ENCODE results near the gene TELO2.

TELO2 gene

DNA sequence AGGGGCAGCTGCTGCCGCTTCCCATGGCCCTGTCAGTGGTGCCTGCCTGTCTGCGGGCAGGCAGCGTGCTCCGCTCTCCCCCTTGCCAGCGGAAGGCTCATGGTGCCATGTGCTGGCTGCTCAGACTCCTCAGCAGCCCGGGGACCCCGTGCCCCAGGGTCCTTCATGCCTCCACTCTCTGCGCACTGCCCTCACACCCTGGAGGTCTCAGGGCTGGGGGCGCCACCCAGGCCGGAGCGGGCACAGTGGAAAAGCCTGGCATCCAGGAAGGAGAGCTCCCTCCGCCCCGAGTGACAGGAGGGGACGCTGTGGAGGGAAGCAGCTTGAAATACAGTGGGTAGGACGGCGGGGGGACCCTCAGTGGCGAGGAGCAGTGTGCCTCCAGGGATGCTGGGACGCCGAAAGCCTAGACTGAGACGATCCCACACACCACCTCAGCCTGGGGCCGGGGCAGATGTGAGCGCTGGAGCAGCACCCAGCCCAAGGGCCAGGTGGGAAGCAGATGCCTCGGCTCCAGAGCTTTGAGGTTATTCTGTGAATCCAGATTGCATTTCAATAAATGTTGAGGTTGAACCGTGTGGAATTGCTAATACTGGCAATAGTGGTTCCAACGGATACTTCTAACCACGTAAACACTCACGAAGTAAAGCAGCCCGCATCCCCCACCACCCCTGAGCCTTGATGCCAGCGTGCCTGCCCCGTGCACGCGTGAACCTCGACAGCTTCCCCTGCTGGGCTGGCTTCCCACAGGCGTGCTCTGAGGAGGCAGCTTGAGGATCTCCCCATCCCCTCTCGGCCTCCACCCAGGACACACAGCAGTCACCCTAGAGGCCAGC lies 46.8 kb downstream of the TELO2 start:
- DNase-seq: no peak

GRCh38 chr16:1540556-1540855 lies 47.3 kb downstream of the TELO2 start:
- DNase-seq: no peak

GRCh38 chr16:1541293-1542165 lies 48.4 kb downstream of the TELO2 start:
- no peak for DNase-seq

DNA sequence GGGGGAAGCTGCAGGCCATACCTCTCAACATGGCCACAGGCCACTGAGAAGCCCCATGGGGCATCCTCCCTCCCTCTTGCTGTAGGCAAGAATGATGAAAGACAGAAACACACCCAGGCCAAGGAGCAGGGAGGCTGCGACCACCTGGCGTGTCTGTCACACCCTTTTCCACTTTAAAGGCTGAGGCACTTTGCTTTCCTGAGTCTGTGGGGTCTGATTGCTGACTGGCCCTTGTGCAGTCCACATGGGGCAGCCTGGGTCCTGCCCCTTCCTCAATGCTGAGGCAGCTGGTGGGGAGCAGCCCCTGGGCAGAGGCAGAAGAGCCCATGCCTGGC lies 49.0 kb downstream of the TELO2 start:
- DNase-seq: no peak

GRCh38 chr16:1542533-1542932 lies 49.4 kb downstream of the TELO2 start:
- no peak for DNase-seq

DNA sequence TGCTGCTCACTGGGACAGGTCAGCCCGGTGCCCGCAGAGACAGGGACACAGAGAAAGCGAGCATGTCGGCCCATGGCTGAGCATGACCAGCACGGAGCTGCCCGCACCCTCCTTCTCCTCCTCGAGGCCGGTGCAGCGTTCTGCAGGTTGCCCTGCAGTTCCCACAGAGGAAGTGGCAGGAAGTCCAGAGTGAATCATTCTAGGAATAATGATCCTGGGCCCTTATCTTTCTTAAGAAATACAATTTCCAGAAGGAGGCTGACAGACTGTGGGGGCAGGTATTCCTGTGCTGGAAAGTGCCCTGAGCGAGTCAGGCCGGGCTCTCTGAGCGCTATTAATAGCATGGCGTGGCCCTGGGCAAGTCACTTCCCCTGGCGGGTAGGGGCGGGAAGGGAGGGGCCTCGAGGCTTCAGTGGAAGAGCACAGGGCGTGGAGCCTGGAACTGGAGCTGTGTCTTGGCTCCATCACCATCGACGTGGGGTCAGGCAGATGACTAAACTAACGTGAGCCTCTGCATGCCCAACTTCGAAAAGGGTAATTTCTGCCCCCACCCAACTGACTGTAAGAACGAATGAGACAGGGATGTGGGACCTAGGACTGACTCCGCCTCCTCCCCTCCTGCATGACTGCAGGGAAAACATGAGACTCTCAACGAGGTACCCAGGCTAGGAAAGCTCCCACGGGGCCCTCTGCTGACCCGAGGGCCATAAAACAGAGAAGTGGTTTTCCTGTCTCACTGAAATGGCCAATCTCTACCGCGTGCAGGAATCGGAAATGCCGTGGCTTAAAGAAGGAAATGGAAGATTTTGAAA lies 50.1 kb downstream of the TELO2 start:
- DNase-seq: peak in 1 of 2 experiments; percentile 15

- DNase-seq: no peak
These were observed 52.2 kb downstream of the TELO2 start for GRCh38 chr16:1545044-1546040.

DNA sequence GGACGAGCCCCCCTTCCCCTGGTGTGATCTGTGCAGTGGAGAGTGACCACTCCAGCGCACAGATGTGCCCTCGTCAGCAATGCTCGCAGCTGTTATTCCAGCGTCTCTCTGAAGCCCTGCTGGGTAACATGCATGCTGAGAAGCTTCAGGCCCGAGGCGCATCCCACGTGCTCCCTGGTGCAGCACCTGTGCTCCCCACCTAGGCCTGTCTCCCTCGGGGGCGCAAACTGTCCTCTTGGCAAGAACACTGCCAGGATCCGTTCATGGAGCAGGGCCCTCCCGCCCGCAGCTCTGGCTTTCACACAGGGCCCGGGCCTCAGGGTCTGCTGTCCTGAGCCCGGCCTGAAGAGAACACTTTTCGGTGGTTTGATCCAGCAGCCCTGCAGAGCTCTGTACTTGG lies 53.3 kb downstream of the TELO2 start:
- DNase-seq: no peak

- DNase-seq: no peak
These were observed 55.1 kb downstream of the TELO2 start for GRCh38 chr16:1548233-1548632.

GRCh38 chr16:1548727-1549126 lies 55.6 kb downstream of the TELO2 start:
- DNase-seq: no peak

DNA sequence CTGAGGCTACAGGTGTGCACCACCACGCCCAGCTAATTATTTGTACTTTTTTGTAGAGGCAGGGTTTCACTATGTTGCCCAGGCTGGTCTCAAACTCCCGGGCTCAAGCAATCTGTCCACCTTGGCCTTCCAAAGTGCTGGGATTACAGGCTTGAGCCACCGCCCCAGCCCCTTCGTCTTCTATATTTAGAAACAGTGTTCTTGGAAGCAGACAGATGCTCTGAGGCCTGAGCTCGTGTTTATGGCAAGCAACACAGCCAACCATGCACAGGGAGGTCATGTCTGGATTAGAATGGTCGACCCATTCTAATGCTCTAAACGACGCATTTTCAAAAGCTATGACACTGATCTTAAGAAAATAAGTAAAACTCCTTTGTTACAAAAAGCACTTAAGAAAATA lies 56.9 kb downstream of the TELO2 start:
- no peak for DNase-seq

DNA sequence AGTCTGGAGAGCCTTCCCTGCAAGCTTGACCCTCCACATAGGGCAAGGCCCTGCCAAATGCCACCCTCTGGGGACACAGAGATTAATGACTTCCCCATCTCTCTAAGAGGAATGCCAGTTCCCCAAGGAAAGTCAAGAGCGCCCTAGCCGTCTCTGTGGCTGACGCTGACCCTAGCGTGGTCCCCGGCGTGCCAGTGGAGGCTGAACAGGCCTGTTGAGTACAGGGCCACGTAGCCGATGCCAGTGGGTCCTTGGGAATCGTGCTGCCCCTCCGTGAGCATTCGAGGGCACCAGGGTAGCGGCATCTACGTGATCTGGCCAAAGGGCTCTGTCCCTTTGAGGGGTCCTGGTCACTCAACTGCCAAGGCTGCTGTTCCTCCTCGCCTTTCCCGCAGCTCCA lies 57.5 kb downstream of the TELO2 start:
- DNase-seq: no peak

DNA sequence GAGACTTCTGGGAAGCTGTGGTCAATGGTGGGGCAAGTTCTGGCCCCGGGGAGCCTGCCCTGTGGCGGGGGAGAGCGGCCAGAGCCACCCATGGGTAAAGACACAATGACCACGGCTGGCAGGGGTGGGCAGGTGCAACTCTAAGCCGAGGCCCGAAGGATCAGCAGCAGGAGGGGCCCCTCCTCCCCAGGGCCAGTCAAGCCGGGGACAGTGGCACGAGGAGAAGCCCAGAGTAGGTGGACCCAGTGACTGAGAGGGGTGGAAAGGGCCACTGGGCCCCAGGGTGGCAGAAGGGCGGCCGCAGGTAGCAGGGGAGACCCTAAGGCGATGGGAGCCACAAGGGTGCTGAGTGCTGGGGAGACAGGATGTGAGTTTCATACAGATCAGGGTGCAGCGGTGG lies 58.0 kb downstream of the TELO2 start:
- DNase-seq: no peak

DNA sequence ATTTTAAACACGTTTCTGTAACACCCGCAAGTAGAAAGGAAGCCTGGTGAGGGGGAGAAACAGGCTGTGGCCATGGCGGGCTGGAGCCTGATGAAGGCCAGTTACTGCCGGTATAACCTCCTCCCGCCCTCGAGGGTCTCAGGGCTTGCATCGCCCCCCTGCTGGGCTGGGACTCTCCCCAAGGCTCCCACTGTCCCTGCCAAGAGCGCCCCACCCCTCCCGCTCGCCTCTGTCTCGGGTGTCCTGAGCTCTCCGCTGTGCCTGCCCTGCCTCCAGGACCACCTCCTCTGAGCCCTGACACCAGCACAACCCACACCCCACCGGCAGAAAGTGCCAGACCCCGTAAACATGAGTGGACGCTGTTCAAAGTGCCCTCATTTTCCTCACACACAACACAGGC lies 59.0 kb downstream of the TELO2 start:
- no peak for DNase-seq

- no peak for DNase-seq
These were observed 61.0 kb downstream of the TELO2 start for GRCh38 chr16:1553946-1554825.

DNA sequence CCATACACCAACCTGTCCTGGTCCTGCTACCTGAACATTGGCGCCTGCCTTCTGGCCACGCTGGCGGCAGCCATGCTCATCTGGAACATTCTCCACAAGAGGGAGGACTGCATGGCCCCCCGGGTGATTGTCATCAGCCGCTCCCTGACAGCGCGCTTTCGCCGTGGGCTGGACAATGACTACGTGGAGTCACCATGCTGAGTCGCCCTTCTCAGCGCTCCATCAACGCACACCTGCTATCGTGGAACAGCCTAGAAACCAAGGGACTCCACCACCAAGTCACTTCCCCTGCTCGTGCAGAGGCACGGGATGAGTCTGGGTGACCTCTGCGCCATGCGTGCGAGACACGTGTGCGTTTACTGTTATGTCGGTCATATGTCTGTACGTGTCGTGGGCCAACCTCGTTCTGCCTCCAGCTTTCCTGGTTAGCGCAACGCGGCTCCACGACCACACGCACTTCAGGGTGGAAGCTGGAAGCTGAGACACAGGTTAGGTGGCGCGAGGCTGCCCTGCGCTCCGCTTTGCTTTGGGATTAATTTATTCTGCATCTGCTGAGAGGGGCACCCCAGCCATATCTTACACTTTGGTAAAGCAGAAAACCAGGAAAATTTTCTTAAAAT lies 61.8 kb downstream of the TELO2 start:
- DNase-seq: no peak

- DNase-seq: no peak
These were observed 63.1 kb downstream of the TELO2 start for GRCh38 chr16:1556254-1556653.

DNA sequence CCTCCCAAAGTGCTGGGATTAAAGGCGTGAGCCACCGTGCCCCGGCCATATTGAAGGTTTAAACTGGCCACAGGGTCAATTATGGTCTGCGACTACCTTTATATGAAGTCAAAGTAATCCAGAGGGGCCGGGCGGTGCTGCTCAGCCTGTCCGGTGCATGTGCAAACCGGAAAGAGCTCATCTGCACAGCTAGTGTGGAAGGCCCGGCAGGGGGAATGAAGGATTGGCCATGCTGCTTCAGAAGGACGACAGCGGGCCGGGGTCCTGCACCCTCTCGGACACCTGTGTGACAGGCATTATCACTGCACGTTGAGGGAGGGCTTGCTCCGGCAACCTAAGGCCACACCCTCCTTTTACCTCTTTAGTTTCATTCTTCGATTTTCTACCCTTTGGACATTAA lies 63.9 kb downstream of the TELO2 start:
- no peak for DNase-seq

DNA sequence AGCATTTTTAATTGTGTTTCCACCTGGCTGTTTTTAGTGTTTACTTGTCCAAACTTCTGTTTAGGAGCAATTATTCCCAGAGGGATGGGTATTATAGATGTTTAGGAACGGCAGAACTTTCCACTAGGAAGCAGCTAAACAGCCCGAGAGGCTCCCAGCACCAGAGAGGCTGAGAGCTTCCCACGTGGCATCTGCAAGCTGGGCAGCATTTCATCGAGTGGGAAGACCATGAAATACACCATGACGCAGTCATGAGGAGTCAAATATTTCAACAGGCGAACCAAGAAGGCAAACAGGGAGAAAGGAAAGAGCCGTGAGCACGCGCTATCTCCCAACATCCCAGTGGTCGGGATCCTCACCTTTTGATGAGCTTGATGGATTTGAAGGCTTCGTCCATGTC lies 64.4 kb downstream of the TELO2 start:
- no peak for DNase-seq

DNA sequence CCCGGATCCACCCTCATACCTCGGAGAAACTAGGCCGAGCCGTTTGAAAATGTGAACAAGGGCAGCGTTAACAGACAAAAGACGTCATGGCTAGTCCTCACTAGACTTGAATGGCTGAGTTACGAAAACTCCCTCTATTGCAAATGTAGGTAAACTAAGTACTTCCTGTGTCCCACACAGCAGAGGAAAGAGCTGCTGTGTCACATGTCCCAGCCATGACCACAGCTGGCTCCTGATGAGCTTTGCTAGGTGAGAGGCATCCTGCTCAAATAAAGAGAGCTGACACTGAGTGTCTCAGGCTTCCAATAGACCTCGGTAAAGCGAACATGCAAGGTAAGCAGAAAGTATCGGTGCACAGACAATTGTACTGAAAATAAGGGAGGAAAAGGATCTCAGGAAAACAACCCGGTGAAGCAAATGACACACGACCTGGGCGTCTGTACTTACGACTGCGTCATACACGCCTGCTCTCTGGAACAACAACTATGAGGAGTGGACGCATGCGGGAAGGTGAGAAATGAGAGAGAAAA lies 66.4 kb downstream of the TELO2 start:
- no peak for DNase-seq

Measured in NCI-H526 (cell line).